ENCODE data around the gene BLNK.

The BLNK gene

DNA sequence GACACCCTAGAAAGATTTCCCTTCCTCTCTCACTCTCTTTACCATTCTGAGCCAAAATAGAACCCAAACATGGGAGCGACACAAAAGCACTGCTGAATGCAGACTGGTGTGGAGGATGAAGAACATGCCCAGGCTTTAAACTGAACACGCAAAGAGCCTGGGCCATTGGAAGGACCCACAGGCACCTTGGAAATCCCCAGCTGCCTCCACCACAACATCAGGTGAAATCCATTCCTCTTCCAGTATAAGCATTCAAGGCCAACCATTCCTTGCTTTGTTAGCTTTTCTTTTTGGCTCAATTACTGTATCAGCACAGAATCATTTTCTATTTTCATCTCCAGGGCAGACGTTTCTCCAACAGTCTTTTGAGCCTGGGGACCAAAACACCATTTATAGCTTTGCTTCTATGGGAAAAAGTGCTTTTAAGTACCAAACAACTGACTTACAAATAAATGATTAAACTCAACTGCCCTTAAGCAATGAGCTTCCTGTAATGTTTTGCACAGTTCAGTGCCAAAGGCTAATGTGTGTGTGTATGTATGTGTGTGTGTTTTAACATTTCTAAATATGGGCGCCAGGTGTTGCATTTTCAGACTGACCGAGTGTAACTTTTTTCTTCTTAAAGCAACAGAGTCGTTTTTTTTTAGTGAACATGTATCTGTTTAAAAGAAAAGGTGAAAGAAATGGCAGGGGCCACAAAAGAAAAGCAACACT lies 16.2 kb upstream of the BLNK start:
- no peak for DNase-seq

DNA sequence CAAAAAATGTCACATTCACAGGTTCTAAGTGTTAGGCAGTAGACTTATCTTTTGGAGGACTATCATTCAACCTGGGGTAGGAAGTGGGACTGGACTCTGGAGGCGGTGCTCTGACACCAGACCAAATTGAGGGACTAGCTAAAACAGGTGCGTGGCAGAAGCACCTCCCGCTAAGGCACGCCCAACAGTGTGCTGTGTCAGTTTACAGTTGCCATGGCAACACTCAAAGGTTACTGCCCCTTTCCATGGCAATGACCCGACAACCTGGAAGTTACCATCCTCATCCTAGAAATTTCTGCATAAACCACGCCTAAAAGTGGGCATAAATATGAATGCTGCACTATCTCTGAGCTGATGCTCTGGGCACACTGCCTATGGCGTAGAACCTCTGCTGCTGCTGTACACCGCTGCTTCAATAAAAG lies 14.0 kb upstream of the BLNK start:
- DNase-seq = no peak

DNA sequence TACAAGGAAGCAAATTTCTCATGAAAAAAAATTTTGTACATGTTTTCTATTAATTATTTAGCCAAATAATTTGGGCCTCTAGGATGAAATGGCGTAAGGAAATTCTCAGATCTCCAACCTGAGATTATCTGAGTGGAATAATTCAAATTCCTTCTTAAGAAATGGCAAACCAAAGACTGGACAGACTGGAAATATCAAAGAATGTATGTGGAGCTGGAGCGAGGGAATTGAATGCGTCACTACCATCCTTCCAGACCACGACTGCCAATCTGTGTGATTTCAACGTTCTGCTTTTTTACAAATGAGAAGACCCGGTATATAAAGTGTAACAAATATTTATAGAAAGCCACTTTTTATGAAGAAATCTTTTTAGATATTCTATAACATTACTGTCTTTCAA lies 12.4 kb upstream of the BLNK start:
- no peak for DNase-seq

DNA sequence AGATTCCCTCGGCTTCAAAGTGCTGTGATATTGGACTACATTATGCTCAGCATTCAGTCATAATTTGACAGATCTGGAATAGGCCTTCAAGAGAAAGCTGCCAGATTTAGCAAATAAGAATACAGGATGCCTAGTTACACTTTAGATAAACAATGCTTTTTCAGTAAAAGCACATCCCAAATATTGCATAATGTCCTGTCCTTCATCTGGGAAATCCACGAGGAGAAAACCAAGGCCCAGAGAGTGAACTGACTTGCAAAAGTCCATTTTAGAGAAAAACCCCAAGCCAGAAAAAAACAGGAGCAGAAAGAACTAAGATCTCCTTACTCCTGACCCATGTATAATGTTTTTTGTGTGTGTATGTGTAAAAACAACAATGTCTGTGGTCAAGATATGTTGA lies 12.0 kb upstream of the BLNK start:
- no peak for DNase-seq

DNA sequence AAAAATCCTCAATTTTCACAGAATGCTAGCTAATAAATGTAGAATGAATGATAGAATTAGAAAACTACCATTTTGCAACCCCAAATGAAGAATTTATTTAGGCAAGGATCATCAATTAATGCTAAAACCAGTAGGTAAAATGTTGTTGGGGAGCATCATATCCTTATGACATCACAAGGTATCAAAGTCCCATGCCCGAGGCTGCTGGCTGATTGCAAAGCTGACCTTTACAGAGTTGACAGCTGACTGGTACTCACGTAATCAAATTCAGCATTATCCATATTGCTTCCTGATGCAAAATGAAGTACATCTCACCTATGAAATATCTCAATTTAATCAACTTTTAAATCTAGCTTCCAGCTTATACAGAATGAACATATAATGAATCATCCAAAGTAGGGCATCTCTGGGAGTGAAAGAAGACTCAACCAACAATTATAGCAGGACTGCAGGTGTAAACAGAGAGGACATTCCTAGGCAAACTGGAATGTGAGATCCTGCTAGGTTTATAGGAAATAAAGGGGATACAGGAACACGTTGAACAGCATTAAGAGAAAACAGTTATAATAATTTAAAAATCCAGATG lies 10.2 kb upstream of the BLNK start:
- no peak for DNase-seq

DNA sequence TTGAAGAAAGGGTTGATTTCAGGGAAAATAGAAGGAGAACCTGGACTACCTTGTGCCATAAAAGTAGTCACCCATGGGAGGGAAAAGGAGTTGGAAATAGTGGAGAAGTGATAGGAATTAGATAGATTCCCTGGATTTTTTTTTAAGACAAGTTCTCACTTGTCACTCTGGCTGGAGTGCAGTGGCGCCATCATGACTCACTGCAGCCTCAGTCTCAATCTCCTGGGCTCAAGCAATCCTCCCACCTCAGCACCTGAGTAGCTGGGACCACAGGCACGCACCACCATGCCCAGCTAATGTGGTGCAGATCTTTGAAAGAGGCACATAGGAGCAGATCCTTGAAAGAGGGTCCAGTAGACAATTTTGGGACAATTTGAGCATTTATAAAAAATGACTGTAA lies 9.5 kb upstream of the BLNK start:
- no peak for DNase-seq

DNA sequence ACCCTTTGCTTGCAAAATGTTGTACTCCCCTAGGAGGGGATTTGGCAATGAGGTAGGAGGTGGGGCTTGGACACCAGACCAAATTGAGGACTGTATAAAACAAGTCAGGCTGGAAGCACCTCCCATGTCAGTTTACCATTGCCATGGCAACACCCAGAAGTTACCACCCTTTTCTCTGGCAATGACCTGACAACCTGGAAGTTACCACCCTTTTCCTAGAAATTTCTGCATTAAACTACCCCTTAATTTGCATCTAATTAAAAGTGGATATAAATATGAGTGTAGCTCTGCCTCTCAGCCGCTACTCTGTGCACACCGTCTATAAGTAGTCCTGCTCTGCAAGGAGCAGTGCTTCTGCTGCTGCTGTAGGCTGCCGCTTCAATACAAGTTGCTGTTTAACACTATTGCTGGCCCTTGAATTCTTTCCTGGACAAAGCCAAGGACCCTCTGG lies 7.8 kb upstream of the BLNK start:
- DNase-seq = no peak

DNA sequence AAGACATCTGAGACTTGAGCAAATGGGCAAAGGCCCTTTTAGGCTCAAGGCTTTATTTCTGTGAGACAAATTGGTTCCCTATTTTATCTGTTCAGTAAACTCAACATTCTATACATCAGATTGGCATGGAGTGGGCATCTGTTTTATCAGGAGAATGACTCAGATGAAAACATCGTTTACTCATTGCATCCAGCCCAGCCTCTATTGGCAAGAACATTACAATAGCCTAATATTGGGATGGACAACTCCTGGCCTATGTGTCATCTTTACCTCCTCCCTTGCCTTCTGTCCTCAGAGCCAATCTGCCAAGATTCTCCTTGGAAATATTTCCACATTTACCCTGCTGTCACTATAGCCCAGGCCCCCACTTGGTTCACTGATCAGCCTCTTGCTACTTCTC lies 5.5 kb upstream of the BLNK start:
- DNase-seq = no peak

DNA sequence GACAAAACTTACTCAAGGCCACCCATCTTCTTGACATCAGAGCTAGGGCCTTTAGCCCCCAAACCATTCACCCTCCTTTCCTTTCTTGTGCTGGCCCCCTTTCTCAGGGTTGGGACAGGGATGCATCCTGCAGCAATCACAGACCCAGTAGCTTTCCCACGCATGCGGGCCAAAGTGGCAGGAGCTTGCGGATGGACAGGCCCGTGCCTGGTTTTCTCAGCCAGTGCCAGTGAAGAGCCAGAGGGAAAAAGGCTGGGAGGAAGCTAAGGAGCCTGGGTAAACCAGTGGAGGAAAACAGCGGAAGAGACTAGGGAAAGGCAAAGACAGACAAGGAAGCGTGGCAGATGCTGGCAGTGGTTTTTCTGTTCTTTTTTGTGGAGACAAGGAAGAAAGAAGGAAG lies 5.1 kb upstream of the BLNK start:
- no peak for DNase-seq

DNA sequence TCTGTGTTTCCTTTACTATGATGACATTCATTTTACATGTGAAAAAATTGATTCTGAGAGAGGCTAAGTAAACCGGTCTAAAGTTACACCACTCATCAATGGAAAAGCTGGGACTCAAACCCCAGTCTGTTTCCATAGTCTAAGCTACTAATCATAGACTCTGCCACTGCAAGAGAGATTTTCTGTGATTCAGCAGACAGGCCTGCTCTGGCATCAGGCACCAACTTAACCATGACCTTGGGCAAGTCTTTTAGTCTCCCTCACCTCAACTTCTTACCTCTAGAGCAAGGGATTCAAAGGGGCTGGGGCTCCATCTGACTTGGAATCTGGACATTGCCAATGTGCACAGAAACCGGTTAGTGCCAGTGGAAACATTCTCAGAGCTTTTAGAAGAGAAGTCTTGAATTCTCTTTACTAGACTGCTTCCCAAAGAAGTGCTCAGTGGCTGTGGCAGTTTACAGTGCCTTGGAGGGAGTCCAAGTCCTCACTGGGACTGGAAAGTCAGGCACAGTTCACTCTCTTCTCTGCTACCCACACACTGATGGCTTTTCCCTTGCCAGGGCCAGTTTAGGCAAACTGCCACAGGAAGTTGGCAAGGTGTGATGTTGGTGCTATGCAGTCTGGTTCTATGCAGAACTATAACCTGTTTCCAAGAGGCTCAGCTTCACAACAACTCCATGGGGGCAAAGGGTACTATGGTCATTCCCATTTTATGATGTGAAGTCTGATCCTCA lies 4.5 kb upstream of the BLNK start:
- DNase-seq = no peak

DNA sequence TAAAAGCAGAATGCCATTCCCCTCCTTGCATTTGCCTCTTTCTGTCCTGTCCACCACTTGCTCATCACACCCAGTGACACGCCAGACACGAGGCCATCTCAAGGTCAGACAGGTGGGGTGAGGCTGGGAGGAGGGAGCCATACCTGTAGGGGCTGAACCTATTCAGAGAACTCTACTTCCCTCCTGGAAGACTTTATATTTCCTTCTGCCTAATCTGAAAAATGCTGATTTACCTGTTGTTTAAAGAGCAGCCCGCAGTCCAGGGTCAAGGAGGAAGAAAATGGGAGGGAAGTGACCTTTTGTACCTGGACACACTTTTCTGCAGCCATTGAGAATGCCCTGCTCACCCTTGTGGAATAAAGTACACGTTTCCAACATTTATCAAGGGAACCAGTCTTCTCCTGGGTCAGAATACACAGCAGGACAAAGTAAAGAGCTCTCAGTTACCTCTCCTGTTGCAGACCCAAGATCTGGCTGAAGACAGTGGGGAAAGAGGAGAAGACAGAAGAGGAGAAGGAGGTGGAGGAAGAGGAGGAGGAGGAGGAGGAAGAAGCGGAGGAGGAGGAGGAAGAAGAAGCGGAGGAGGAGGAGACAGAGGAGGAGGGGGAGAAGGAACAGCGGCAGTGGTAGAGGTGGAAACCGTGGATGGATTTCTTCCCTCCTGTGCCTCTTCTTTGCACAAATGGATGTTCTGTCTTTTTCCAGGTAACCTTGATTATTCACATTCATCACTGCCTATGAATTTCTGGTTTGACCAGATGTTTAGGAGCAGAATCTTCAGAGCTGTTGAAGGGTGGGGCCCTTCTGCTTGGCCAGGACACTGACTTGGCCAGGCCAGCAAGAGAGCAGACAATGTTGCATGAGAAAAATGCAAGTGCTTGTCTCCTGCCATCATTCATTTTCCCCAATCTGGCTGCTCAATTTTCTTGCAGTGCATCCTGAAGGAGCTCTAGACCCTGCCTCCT lies 1.2 kb upstream of the BLNK start:
- no peak for DNase-seq

DNA sequence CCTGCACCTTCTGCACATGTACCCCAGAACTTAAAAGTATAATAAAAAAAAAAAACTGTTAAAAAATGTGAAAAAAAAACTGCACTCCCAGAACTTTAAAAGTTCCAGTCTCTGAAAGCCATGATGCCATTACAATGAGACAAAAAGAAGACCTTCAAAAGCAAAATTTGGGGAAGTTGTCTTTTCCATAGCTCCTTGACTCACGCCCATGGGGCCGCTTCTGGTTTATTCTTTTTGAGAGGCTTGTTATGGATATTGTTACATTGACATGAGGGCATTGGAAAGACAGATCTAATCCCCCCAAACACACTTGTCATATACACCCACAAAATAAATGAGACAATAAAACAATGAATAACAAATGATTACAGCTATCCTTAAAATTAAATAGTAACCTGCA lies 798 bp downstream of the BLNK start:
- no peak for DNase-seq

DNA sequence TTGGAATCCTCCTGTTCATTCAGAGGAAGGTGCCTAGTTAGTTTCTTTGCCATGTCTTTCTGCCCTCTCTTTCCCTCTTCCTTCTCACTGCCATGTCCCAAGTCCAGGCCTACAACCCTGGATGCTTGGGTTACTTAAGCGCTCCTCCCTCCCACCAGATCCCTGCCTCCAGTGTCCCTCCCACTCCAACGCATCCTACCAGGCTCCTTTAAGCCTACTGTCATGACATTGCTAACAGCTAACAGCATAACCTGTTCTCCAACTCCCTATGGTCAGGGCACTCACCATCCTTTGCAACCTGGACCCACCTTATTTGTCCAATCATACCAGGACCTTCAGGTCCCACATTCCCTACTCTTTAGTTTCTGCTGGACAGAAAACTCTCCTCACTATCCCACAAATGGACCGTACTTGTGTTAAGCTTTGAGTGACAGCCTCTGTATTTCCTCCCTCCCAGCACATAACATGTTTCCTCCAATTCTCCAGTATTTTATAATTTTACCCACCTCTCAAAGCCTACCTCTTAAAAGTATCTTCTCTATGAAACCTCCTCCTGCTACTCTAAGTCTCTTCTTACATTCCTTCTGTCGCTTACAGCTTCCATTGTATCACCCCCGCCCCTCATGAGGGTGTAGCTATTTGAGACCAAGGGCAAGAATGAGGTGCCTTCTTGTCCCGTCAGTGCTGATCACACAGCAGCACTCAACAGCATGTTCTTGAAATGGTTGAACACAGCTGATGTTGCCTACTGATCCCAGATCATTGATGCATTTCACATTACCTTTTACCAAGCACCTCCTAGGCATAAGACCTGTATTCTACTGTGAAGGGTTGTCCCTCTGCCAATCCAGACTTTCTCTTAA lies 1.7 kb downstream of the BLNK start:
- no peak for DNase-seq

DNA sequence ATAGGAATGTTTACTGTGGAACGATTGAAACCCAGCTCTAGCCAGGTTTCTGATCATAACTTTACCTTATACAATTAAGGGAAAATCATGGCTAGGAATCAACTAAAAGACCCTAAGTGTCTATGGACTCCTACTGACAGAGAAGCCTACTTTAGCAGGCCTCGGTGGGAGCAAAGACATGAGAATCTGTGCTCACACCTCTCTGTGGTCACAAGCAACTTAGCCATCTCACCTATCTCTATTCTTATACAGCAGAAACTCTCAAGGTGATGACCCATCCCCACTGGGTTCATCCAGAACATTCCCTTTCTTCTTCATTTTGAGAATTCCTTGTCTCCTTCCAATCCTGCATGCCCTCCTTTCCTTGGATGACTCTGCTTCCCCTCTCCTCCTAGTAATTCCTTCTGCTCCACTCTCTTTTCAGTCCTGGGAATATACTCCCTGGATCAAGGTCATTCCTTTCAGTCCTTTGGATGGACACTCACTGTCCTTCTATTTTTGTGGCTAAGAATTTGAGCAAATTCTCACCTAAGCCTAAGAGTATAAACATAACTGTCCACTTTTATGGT lies 2.9 kb downstream of the BLNK start:
- DNase-seq = no peak

DNA sequence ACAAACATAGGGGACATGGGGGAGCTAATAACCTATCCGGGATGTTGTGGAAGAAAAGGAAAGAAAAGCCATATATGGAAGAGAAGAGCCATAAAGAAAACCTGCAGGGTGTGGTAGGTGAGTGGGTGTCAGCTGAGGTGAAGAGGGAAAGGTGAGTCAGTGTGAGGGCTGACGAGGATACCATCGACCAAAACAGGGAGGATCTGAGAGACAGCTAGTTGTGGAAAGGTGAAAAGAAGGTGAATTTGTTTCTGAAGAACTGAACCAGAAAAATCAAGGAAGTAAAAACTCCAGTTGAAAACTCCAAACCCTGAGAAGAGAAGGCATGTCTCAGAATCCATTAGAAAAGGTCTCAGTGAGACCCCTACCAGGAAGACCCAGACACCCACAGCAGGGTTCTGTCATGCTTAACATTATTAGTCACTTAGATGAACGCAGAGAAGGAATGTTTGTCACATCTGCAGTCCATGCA lies 4.1 kb downstream of the BLNK start:
- DNase-seq = no peak

DNA sequence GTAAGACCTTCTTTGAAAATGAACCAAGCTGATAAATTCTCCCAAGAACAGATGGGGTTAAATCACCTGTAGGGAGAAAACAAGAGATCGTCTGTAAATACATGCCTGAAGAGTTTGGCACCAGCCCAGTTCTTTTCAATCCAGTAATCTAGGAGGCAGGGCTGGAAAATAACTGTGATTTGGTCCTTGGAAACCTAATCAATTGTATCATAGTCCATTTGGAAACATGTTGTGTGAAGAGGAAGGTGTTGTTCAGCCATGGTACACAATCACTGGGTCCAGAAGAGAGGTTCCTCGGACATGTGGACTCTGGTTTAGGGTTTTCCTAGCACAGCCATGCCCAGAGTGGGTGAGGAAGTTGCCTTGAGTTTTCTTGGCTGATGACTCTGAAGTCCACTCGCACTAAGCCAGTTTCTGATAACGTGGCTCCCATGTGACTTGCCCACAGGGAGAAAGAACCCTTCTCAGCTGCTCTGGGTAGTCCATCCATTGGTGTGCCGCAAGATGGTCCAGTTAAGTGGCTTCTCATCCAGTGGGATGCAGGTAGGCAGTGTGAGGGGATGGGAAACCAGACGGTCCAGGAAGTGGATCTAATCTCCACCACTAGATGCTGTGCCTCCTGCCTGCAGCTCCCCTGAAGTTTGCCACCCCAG lies 5.1 kb downstream of the BLNK start:
- DNase-seq = no peak

DNA sequence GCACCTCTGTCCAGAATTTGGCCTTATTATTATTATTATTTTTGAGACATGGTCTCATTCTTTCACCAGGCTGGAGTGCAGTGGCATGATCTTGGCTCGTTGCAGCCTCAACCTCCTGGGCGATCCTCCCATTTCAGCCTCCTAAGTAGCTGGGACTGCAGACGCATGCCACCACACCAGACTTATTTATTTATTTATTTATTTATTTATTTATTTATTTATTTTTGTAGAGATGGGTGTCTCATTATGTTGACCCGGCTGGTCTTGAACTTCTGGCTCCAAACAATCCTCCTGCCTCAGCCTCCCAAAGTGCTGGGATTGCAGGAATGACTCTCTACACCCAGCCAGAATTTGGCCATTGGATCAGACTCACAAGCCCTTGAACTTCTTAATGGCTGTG lies 6.4 kb downstream of the BLNK start:
- DNase-seq = no peak

DNA sequence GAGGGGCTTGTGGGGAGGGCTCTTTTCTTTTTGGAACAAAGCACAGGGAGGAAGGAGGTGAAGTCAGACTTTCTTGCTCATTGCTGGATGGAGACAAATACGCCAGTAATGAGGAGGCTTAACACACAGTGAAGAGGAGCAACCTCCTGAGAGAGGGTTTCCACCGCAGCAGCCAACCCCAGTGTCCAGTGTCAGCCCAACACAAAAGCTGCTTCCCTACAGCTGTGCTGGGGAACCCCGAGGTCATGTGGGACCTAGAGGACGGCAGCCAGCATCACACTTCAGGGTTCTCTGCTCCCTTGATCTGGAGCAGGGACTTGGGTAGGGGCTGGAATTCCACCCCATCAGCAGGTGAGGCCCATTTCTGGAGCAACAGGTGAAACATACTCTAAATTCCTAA lies 7.7 kb downstream of the BLNK start:
- no peak for DNase-seq

DNA sequence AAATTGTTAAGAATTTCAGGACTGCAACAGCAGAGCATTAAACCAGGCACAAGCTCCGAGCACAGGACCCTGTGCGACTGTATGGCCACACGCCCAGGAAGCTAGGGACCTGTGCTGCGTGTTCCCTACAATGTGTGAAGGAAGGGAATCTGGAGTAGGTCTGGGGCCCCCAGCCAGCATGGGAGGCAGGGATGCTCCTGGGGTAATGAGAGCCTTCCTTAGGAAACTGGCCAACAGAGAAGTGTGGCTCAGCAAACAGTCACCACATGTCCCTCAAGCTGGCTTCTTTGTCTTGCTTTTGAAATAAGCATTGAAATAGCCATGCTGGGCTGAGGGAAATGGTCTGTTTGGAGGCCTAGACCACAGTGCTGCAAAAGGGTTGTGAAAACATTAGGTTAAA lies 8.2 kb downstream of the BLNK start:
- no peak for DNase-seq

DNA sequence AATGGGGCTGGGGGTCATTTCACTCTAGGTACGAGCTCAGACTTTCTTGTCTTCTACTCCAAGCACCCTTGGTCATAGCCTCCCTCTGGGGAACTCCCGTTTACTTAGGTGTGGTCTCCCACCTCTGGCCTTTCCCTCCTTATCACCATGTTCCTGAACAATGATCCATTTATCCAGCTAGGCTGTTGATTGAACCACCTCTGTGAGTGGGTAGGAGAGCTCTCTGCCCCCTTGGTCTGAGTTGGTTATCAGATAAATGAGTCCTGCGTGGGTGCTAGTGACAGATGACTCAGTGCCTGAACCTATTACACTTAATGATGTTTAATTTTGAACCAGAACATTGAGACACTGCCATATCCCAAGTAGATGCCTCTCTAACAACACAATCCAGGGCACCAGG lies 9.4 kb downstream of the BLNK start:
- DNase-seq = no peak

DNA sequence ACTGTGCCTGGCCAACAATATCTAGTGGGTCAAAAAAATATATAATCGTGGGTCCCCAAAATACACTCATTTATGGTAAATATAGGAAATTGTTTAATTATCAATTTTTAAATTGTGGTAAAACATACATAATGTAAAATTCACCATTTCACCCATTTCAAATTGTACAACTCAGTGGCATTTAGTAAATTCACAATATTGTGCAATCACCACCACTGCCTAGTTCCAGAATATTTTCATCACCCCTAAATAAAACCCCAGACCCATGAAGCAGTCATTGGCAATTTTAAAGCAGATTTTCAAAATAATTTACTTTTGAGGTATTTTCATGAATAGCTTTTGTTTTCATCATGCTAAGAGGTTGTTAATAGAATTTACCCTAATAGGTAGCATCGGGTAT lies 10.2 kb downstream of the BLNK start:
- no peak for DNase-seq
